ENCODE results near the gene PTPN7. TPM values are rescaled to one million over a fixed set of nuclear protein-coding genes. Genes with fewer than 3 reads are reported as not detected.

The PTPN7 gene
- polyA plus RNA-seq, 2 of the 4 experiments (the other 2 are of a cell fraction), result 0.08 TPM; not detected in 1

GRCh38 chr1:202203238-202204039 is 43.0 kb upstream of the PTPN7 start (continued):
- TF ChIP-seq HMGXB4 (CRISPR knock-in tag; IDR thresholded peaks at IDR 0.05; ENCODE audit: borderline replicate concordance) (no peak), KDM5A (IDR thresholded peaks at IDR 0.05) (no peak), MYC (IDR thresholded peaks at IDR 0.05; ENCODE audit: borderline replicate concordance, low read length) (no peak), CBX8 (IDR thresholded peaks at IDR 0.05) (no peak), CEBPB (IDR thresholded peaks at IDR 0.05) (no peak), NFE2L2 (conservative IDR thresholded peaks at IDR 0.05; ENCODE audit: low read length) (no peak)

GRCh38 chr1:202202500-202203168 is 42.2 kb upstream of the PTPN7 start:
- ATAC-seq, result 0 out of 6 replicates have a peak, but pooled peaks of 1 of the 2 experiments have one; percentile 10
- CTCF ChIA-PET, result interaction anchor here (1.2 to 1.4 kb wide), 4 partner anchors 10 to 34 kb away, joined by 3 to 8 read pairs (median 5); partner anchors contain the start of gene LGR6
- 85% methylated on average over 7 of the region's 7 CpGs for WGBS (ENCODE audit: missing lambda C conversion rate)
- Histone ChIP-seq H3K4me2 (no peak overlapping the region), H3K4me1 (peaks cover 32% of the 10 kb centered on the region), H3K4me3 (no peak overlapping the region), H3K9me3 (no peaks in the 10 kb centered on the region; the same call in 2 of the 3 replicates), H3K27ac (peak overlapping the region in 1 of 2 experiments; percentile 12; a peak in 1 of 6 replicates)
- POLR2A ChIA-PET, result no interaction called here
- no peak for FAIRE-seq
- no peak for TF ChIP-seq EP300 (IDR thresholded peaks at IDR 0.05)
- no peak for TF ChIP-seq FOXS1 (CRISPR knock-in tag; IDR thresholded peaks at IDR 0.05)
- no peak for TF ChIP-seq ZNF302 (CRISPR knock-in tag; IDR thresholded peaks at IDR 0.05)
- TF ChIP-seq ZFP36 (IDR thresholded peaks at IDR 0.05; ENCODE audit: borderline replicate concordance, partially characterized antibody), result no peak
- no peak for TF ChIP-seq CHD4 (IDR thresholded peaks at IDR 0.05; ENCODE audit: borderline replicate concordance)
- TF ChIP-seq CBX8 (IDR thresholded peaks at IDR 0.05), result no peak
- no peak for TF ChIP-seq BHLHE40 (IDR thresholded peaks at IDR 0.05; ENCODE audit: low read depth, low read length)
- TF ChIP-seq ATOH8 (CRISPR knock-in tag; IDR thresholded peaks at IDR 0.05; ENCODE audit: low read depth), result no peak
- TF ChIP-seq RFX5 (IDR thresholded peaks at IDR 0.05), result no peak
- DNase-seq (ENCODE audit: low read depth in 1 of 2, low spot score in 1 of 2), result no peak

- Histone ChIP-seq H3K4me2 (no peak overlapping the region), H3K27ac (peak overlapping the region in 1 of 2 experiments; percentile 24; a peak in 1 of 6 replicates), H3K9me3 (no peaks in the 10 kb centered on the region; the same call in 2 of the 3 replicates), H3K4me1 (peaks cover 26% of the 10 kb centered on the region), H3K4me3 (no peak overlapping the region)
- ChIA-PET POLR2A (no interaction called here), CTCF (interaction anchor here (1.2 to 2.7 kb wide), 7 partner anchors 9 to 113 kb away, joined by 3 to 20 read pairs (median 7); partner anchors contain the start of gene LGR6)
- TF ChIP-seq NFE2L2 (conservative IDR thresholded peaks at IDR 0.05; ENCODE audit: low read length), result no peak
- 59% methylated on average over 4 of the region's 4 CpGs for WGBS (ENCODE audit: missing lambda C conversion rate)
- ATAC-seq (no peak), FAIRE-seq (no peak), DNase-seq (ENCODE audit: low read depth in 1 of 2, low spot score in 1 of 2) (no peak)
Observed at GRCh38 chr1:202201971-202202370, 41.6 kb upstream of the PTPN7 start.

GRCh38 chr1:202201266-202201665 is 40.9 kb upstream of the PTPN7 start:
- Histone ChIP-seq H3K27ac (peak overlapping the region; percentile 1 to 80; a peak in 4 of 6 replicates), H3K9me3 (no peaks in the 10 kb centered on the region; the same call in 2 of the 3 replicates), H3K4me2 (no peak overlapping the region), H3K4me3 (no peak overlapping the region), H3K4me1 (peaks cover 26% of the 10 kb centered on the region)
- ChIA-PET CTCF (interaction anchor here (0.8 to 2.7 kb wide), 9 partner anchors 9 to 171 kb away, joined by 3 to 20 read pairs (median 7); no protein-coding TSS in a partner anchor), POLR2A (no interaction called here)
- TF ChIP-seq MYC (IDR thresholded peaks at IDR 0.05; ENCODE audit: borderline replicate concordance, low read length) (no peak), CBX2 (IDR thresholded peaks at IDR 0.05; ENCODE audit: borderline replicate concordance, low read depth) (no peak), RFX5 (IDR thresholded peaks at IDR 0.05) (no peak), HOXA7 (CRISPR knock-in tag; IDR thresholded peaks at IDR 0.05) (no peak), FOXS1 (CRISPR knock-in tag; IDR thresholded peaks at IDR 0.05) (no peak), FOSL2 (IDR thresholded peaks at IDR 0.05) (no peak), FOSL2 (CRISPR knock-in tag; IDR thresholded peaks at IDR 0.05) (no peak), BCL3 (IDR thresholded peaks at IDR 0.05) (no peak)
- WGBS (ENCODE audit: missing lambda C conversion rate), result 94% methylated on average over 3 of the region's 3 CpGs
- ATAC-seq (no peak), DNase-seq (ENCODE audit: low read depth in 1 of 2, low spot score in 1 of 2) (no peak), FAIRE-seq (no peak)
